Peyer's patch (tissue), 4 donors: Measurements from ENCODE around the gene CLASP2.

Source experiments
- CTCF ChIP-seq, 6 experiments: fragments of 450-650 bp in 4 of 6; fragments of 200-600 bp in 2 of 6; sonication (generic) in 1 of 6; IDR thresholded peaks; one replicate each; pipeline ENCODE4 v1.5.1; 2017 to 2019; ENCODE audit warnings: antibody characterized with exemption in 6 of 6, mild to moderate bottlenecking in 3 of 6, moderate library complexity in 1 of 6
- POLR2A ChIP-seq, 2 donors: fragments of 450-650 bp; IDR thresholded peaks; one replicate each; pipeline ENCODE4 v1.5.1; 2017; ENCODE audit warnings: antibody characterized with exemption in 2 of 2, mild to moderate bottlenecking in 2 of 2, moderate library complexity in 2 of 2

- no peak for TF ChIP-seq CTCF (IDR thresholded peaks at IDR 0.05)
- no peak for TF ChIP-seq POLR2A (IDR thresholded peaks at IDR 0.05)
Observed at GRCh38 chr3:33634262-33634661, 83.8 kb downstream of the CLASP2 start.
